Fibroblast of lung (primary cell): ENCODE data around the gene ZSWIM5. TPM values are rescaled to one million over a fixed set of nuclear protein-coding genes. Genes with fewer than 3 reads are reported as not detected.
"Not testable (repeated sequence)": the region's sequence is repeated elsewhere in the genome, so short reads cannot be mapped to it uniquely, and the experiment has no call there.

ENCODE experiments used
- DNase-seq, 2 donors: peaks; one replicate each; pipeline versions ENCODE4 v3.0.0 to v3.0.0-alpha.2; 2010; ENCODE audit warnings: low read depth in 2 of 2
- H2AFZ ChIP-seq: 2 replicates; pipeline ENCODE4 v1.5.1; 2012; ENCODE audit warnings: low read length, control low read depth, inconsistent platforms
- H3K27ac ChIP-seq: 2 replicates; pipeline ENCODE4 v1.5.1; 2011; ENCODE audit warnings: low read length, control low read depth; ENCODE audit not compliant: insufficient read depth
- H3K27me3 ChIP-seq: 2 replicates; pipeline ENCODE4 v1.5.1; 2011; ENCODE audit warnings: mild to moderate bottlenecking, low read length; ENCODE audit not compliant: control insufficient read depth, insufficient read depth
- H3K36me3 ChIP-seq: 2 replicates; pipeline ENCODE4 v1.5.1; 2011; ENCODE audit warnings: low read length; ENCODE audit not compliant: control insufficient read depth, insufficient read depth
- H3K4me1 ChIP-seq: 2 replicates; pipeline ENCODE4 v1.5.1; 2011; ENCODE audit warnings: low read length; ENCODE audit not compliant: control insufficient read depth, insufficient read depth; ENCODE audit errors: extremely low read depth
- H3K4me2 ChIP-seq: 2 replicates; pipeline ENCODE4 v1.5.1; 2011; ENCODE audit warnings: low read length, control low read depth; ENCODE audit not compliant: insufficient read depth; ENCODE audit errors: extremely low read depth
- H3K4me3 ChIP-seq, 4 experiments: fragments of 200-600 bp in 1 of 4; sonication (generic) in 1 of 4; replicated peaks in 1 of 4; 2 replicates each; pipeline ENCODE4 v1.5.1; 2011 to 2016; ENCODE audit warnings: low read length in 4 of 4, low read depth in 3 of 4, mild to moderate bottlenecking in 3 of 4, control low read depth in 2 of 4, inconsistent platforms in 1 of 4, mixed read lengths in 1 of 4; ENCODE audit not compliant: insufficient read depth in 1 of 4; ENCODE audit errors: control extremely low read depth in 1 of 4
- H3K79me2 ChIP-seq: 2 replicates; pipeline ENCODE4 v1.5.1; 2012; ENCODE audit warnings: mild to moderate bottlenecking, low read length, inconsistent platforms; ENCODE audit not compliant: control insufficient read depth, insufficient read depth
- H3K9ac ChIP-seq: 2 replicates; pipeline ENCODE4 v1.5.1; 2011; ENCODE audit warnings: mild to moderate bottlenecking, low read length, control low read depth; ENCODE audit not compliant: insufficient read depth
- H3K9me3 ChIP-seq: 2 replicates; pipeline ENCODE4 v1.5.1; 2012; ENCODE audit warnings: low read depth, low read length; ENCODE audit not compliant: control insufficient read depth, insufficient read depth
- H4K20me1 ChIP-seq: 2 replicates; pipeline ENCODE4 v1.5.1; 2011; ENCODE audit warnings: low read length; ENCODE audit not compliant: control insufficient read depth, insufficient read depth; ENCODE audit errors: extremely low read depth
- EZH2 ChIP-seq: IDR thresholded peaks from 2 replicates; pipeline ENCODE4 v1.5.1; 2012; ENCODE audit warnings: low read length, control low read depth, mild to moderate bottlenecking; ENCODE audit errors: missing control alignments
- polyA plus RNA-seq, 2 donors: library from polyadenylated mRNA; depleted of rRNA in 1 of 2; stranded (reverse) in 1 of 2; unstranded in 1 of 2; fragments of >200 nt; gene quantifications; 2 replicates each; pipeline ENCODE4 v1.2.1, GENCODE V29; 2011 to 2012; ENCODE audit warnings: missing spikeins in 1 of 2
- total RNA-seq: library from RNA; depleted of rRNA; stranded (reverse); fragments of >200 nt; gene quantifications from 2 replicates; pipeline ENCODE4 v1.2.1, GENCODE V29; 2014
- TF ChIP-seq, protein P1 (sequence below), 2 donors: IDR thresholded peaks in 1 of 2; conservative IDR thresholded peaks in 1 of 2; 1 replicate in 1 of 2; 2 replicates in 1 of 2; pipeline ENCODE4 v1.5.1; 2011 to 2012; ENCODE audit warnings: low read length in 2 of 2, control low read depth in 1 of 2, inconsistent platforms in 1 of 2, low read depth in 1 of 2, mild to moderate bottlenecking in 1 of 2

ZSWIM5 gene
- total and polyA plus RNA-seq, 2 donors (not counting 1 experiment from before 2014, with no cell fraction given): 0.73 to 0.99 TPM

DNA sequence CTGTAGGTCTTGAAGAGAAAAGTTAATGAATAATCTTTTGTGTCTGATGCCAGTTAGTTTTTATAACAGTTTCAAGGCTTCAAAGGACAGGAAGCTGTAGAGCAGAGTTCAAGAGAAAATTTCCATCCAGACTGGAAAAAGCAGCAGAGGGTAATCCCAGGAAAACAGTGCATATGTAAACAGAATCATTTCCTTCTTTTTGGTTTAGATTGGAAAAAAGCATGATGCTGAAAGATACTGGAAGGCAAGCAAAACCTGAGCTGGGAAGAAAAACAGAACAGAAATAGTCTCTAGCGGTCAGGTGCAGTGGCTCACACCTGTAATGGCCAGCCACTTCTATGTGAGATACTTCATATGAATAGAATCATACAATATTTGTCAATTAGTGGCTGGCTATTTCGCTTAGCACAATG is 71.9 kb downstream of the ZSWIM5 start:
- Histone ChIP-seq H2AFZ (no peak overlapping the region), H3K9ac (no peak overlapping the region), H3K79me2 (no peaks in the 10 kb centered on the region), H3K4me2 (no peak overlapping the region), H3K36me3 (no peaks in the 10 kb centered on the region), H3K27ac (no peak overlapping the region), H4K20me1 (no peaks in the 10 kb centered on the region), H3K4me1 (no peaks in the 10 kb centered on the region), H3K4me3 (no peak overlapping the region), H3K27me3 (no peaks in the 10 kb centered on the region), H3K9me3 (no peaks in the 10 kb centered on the region)
- DNase-seq: no peak
- TF ChIP-seq EZH2: no peak
- TF ChIP-seq, protein P1, sequence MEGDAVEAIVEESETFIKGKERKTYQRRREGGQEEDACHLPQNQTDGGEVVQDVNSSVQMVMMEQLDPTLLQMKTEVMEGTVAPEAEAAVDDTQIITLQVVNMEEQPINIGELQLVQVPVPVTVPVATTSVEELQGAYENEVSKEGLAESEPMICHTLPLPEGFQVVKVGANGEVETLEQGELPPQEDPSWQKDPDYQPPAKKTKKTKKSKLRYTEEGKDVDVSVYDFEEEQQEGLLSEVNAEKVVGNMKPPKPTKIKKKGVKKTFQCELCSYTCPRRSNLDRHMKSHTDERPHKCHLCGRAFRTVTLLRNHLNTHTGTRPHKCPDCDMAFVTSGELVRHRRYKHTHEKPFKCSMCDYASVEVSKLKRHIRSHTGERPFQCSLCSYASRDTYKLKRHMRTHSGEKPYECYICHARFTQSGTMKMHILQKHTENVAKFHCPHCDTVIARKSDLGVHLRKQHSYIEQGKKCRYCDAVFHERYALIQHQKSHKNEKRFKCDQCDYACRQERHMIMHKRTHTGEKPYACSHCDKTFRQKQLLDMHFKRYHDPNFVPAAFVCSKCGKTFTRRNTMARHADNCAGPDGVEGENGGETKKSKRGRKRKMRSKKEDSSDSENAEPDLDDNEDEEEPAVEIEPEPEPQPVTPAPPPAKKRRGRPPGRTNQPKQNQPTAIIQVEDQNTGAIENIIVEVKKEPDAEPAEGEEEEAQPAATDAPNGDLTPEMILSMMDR (conservative IDR thresholded peaks at IDR 0.05 in 1 of 2, IDR thresholded peaks at IDR 0.05 in 1 of 2; ENCODE audit: low read depth in 1 of 2, low read length in 2 of 2): no peak

DNA sequence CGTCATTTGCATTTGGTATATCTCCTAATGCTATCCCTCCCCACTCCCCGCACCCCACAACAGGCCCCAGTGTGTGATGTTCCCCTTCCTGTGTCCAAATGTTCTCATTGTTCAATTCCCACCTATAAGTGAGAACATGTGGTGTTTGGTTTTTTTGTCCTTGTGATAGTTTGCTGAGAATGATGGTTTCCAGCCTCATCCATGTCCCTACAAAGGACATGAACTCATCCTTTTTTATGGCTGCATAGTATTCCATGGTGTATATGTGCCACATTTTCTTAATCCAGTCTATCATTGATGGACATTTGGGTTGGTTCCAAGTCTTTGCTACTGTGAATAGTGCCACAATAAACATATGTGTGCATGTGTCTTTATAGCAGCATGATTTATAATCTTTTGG is 73.7 kb downstream of the ZSWIM5 start:
- not testable (repeated sequence) for DNase-seq, H3K27me3 ChIP-seq, H3K4me1 ChIP-seq

DNA sequence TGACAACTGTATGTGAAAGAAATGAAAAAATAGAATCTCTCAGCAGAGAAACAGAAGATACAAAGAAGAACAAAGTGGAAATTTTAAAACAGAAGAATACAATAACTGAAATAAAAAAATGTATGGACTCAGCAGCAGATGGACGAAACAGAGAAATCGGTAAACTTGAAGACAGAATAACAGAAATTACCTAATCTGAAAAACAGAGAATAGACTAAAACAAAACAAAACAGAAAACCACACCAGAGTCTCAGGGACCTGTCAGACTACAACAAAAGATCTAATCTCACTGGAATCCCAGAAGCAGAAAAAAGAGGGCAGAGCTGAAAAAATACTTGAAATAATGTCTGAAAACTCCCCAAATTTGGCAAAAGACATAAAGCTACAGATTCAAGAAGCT is 83.0 kb downstream of the ZSWIM5 start:
- Histone ChIP-seq H2AFZ (no peak overlapping the region), H3K9me3 (no peaks in the 10 kb centered on the region), H3K4me1 (no peaks in the 10 kb centered on the region), H3K36me3 (no peaks in the 10 kb centered on the region), H4K20me1 (no peaks in the 10 kb centered on the region), H3K27me3 (no peaks in the 10 kb centered on the region), H3K9ac (no peak overlapping the region), H3K4me3 (no peak overlapping the region), H3K79me2 (no peaks in the 10 kb centered on the region), H3K27ac (no peak overlapping the region), H3K4me2 (no peak overlapping the region)
- no peak for TF ChIP-seq EZH2
- TF ChIP-seq, protein P1 (conservative IDR thresholded peaks at IDR 0.05 in 1 of 2, IDR thresholded peaks at IDR 0.05 in 1 of 2; ENCODE audit: low read depth in 1 of 2, low read length in 2 of 2): no peak
- DNase-seq: no peak

More for the DNA sequence above, 73.7 kb downstream of the ZSWIM5 start:
- H3K9me3 ChIP-seq, H3K27ac ChIP-seq, H3K4me2 ChIP-seq, H3K79me2 ChIP-seq, H4K20me1 ChIP-seq, H3K36me3 ChIP-seq, H3K4me3 ChIP-seq, H2AFZ ChIP-seq, H3K9ac ChIP-seq: not testable (repeated sequence)
